ENCODE results near the gene PTPRN2.

Gene PTPRN2

GRCh38 chr7:157590526-157590925, 997.1 kb downstream of the PTPRN2 start:
- Histone ChIP-seq H3K27ac (no peak overlapping the region), H3K4me3 (no peak overlapping the region)
- TF ChIP-seq, protein P1, sequence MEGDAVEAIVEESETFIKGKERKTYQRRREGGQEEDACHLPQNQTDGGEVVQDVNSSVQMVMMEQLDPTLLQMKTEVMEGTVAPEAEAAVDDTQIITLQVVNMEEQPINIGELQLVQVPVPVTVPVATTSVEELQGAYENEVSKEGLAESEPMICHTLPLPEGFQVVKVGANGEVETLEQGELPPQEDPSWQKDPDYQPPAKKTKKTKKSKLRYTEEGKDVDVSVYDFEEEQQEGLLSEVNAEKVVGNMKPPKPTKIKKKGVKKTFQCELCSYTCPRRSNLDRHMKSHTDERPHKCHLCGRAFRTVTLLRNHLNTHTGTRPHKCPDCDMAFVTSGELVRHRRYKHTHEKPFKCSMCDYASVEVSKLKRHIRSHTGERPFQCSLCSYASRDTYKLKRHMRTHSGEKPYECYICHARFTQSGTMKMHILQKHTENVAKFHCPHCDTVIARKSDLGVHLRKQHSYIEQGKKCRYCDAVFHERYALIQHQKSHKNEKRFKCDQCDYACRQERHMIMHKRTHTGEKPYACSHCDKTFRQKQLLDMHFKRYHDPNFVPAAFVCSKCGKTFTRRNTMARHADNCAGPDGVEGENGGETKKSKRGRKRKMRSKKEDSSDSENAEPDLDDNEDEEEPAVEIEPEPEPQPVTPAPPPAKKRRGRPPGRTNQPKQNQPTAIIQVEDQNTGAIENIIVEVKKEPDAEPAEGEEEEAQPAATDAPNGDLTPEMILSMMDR (IDR thresholded peaks at IDR 0.05): no peak
- DNase-seq (ENCODE audit: low spot score): no peak

- no peak overlapping the region for H3K27ac ChIP-seq
- no peak for DNase-seq (ENCODE audit: low spot score)
- TF ChIP-seq, protein P1 (IDR thresholded peaks at IDR 0.05): no peak
Measured at GRCh38 chr7:157589680-157590079, 997.9 kb downstream of the PTPRN2 start.

GRCh38 chr7:157587805-157588560, 999.6 kb downstream of the PTPRN2 start:
- TF ChIP-seq, protein P1 (IDR thresholded peaks at IDR 0.05): no peak
- DNase-seq (ENCODE audit: low spot score): no peak
- no peak overlapping the region for H3K27ac ChIP-seq
- no peak overlapping the region for H3K4me3 ChIP-seq

More at GRCh38 chr7:157589680-157590079, 997.9 kb downstream of the PTPRN2 start:
- no peak overlapping the region for H3K4me3 ChIP-seq

- no peak overlapping the region for H3K4me3 ChIP-seq
- no peak overlapping the region for H3K27ac ChIP-seq
- no peak for DNase-seq (ENCODE audit: low spot score)
- TF ChIP-seq, protein P1 (IDR thresholded peaks at IDR 0.05): no peak
Measured at GRCh38 chr7:157587051-157587804, 1000.4 kb downstream of the PTPRN2 start.

GRCh38 chr7:157586426-157586955, 1001.1 kb downstream of the PTPRN2 start:
- H3K27ac ChIP-seq: no peak overlapping the region
- TF ChIP-seq, protein P1 (IDR thresholded peaks at IDR 0.05): no peak
- DNase-seq (ENCODE audit: low spot score): no peak
- no peak overlapping the region for H3K4me3 ChIP-seq

GRCh38 chr7:157585113-157585861, 1002.3 kb downstream of the PTPRN2 start:
- no peak for DNase-seq (ENCODE audit: low spot score)
- no peak overlapping the region for H3K4me3 ChIP-seq
- H3K27ac ChIP-seq: no peak overlapping the region
- TF ChIP-seq, protein P1 (IDR thresholded peaks at IDR 0.05): no peak
